GM19035 (cell line): ENCODE results near the gene GRB2.
"Not testable (repeated sequence)": the region's sequence is repeated elsewhere in the genome, so short reads cannot be mapped to it uniquely, and the experiment has no call there.

ENCODE experiments used
- ATAC-seq: cut with Tn5 transposase; IDR thresholded peaks from one replicate; pipeline ENCODE4 v1.9.1; 2021; ENCODE audit not compliant: unreplicated experiment

GRB2 gene

DNA sequence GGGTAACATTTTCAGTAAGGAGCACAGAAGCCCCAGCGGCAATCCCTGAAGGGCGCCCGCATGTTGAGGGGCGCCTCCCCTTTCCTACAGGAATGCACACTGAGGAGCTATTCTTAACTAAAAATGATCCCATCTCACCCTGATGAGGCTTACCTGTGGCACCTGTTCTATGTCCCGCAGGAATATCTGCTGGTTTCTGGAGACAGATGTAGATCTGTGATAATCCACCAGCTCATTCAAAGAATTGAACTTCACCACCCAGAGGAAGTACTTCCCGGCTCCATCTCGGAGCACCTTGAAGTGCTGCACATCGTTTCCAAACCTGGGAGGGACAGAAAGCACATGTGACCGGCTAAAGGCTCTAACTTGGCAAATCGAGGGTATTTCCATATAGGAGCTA lies 84.0 kb downstream of the GRB2 start:
- no peak for ATAC-seq

DNA sequence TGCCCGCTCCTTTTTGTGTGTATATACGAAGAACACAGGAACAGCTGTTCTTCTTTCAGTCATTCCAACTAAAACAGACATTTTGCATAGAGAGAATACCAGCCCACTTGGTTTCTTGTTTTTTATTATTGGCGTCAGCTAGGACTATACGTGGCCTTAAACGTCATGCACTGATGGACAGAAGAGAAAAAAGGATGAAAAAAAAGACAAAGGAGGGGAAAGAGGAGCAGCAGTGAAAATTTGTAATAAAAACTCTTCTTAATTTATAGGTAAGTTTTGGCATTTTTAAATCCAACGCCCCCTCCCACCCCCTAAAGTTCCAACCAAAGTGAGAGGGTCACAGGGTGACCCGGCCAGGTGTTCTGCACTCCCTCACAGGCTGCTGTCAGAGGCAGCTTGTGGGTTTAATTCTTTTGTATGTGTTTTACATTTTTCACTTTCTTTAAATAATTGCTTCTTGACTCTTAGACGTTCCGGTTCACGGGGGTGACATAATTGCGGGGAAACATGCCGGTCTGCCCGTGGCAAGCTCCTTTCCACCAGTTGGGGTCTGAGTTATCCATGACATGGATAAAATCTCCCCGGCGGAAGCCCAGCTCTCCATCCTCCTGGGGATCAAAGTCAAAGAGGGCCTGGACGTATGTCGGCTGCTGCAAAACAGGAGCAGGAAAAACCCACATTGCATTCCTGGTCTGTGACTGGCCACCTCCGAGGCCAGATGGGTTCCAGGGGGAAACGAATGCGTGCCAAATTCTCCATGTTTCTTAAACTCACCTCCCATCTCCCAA lies 85.4 kb downstream of the GRB2 start:
- ATAC-seq = peak; percentile 62

DNA sequence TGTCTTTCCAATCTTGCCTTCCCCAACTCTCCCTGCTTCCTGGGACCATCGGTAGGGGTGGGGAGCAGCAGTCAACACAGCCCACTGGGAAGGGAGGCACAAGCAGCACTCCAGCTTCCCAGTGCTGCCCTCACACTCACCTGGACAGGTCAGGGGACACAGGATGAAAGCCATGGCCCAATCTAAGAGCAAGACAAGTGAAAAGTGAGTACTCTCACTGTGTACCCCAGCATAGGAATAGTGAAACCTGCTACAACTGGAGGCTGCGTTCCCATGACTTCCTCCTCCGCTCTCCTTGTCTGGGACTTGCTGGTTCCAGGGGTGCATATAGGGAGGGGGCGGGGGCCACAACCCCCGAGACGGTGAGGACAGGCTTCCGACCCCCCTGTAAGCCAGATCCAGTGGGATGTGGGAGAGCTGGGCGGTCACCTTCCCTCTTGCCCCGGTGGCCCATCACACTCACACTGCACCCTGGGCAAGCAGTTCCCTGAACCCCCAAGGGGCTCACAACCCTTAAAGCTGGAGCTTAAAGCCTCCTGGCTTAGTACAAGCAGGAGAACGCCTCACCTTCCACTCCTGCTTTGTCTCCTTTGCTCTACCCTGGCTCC lies 86.8 kb downstream of the GRB2 start:
- ATAC-seq = no peak

DNA sequence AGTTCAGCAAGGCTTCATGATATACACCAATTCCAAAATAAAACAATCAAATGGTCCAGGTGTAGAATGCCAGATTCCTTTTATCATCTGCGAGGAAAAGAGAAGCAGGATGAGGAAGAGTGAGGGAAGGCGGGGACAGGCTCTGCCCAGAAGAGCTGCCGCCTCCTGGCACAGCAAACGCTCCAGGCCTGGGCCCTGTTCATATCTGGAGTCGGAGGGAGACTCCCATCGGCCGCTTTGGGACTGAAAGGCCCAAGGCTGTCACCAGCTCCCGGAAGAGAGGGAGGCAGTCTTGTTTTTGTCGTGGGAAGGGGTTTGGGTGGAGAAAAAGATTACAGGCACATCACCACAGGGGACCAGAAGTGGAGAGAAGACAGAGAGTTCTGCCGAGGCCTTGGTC lies 87.3 kb downstream of the GRB2 start:
- no peak for ATAC-seq

DNA sequence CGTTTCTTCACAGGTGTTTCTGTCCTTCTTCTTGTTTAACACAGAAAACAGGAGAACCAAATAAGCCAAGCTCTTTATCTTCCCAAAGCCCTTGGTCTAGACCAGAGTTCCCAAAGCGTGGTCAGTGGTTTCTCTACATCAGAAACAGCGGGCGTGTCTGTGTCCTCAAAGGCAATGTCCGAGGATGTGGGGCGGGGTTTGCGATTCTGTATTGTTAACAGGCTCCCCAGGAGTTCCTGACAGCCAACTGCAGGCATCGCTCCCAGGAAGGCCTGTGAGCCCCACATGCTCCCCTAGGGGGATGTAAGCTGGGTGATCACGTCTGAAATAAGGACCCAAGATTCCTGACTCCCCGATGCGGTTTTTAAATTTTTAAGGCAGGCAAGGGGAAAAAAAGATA lies 87.8 kb downstream of the GRB2 start:
- ATAC-seq = no peak

DNA sequence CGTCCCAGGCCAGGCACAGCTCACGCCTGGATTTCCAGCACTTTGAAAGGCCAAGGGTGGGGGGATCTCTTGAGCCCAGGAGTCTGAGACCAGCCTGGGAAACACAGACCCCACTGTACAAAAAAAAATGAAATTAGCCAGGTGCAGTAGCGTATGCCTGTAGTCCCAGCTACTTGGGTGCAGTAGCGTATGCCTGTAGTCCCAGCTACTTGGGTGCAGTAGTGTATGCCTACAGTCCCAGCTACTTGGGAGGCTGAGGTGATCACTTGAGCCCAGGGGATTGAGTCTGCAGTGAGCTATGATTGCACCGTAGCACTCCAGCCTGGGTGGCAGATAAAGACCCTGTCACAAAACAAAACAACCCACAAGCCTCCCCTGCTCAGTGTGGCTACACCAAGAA lies 89.2 kb downstream of the GRB2 start:
- no peak for ATAC-seq

DNA sequence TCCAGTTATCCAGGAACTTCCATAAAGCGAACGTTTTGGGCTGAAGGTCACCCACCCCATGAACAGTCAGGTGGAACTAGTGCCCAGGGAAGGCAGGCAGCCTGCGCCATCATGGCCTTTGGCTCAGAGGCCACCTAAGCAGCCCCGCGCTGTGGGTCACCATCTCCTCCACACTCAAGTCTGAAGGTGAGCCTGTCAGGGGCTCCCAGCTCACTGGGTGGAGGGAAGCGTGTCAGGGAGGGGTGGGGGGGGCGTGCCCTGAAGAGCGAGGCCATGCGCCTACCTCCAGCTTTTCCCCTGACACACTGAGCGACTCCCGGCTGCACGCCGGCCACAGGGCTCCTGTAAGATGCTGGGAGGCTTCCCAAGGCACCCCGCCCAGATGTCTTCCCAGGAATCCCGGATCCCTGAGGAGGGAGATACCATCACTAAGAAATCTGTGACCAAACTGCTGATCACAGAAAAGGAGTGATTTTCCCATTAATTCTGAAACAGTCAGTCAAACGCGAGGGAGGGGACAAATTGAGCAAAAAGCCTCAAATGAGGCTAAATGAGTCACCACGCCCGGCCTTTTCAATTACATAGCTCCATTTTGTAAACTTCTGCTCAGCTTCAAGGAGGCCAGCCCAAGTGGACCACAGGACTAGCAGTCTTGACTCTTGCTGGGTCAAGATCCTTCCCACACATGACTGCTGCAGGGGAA lies 89.8 kb downstream of the GRB2 start:
- ATAC-seq = no peak

DNA sequence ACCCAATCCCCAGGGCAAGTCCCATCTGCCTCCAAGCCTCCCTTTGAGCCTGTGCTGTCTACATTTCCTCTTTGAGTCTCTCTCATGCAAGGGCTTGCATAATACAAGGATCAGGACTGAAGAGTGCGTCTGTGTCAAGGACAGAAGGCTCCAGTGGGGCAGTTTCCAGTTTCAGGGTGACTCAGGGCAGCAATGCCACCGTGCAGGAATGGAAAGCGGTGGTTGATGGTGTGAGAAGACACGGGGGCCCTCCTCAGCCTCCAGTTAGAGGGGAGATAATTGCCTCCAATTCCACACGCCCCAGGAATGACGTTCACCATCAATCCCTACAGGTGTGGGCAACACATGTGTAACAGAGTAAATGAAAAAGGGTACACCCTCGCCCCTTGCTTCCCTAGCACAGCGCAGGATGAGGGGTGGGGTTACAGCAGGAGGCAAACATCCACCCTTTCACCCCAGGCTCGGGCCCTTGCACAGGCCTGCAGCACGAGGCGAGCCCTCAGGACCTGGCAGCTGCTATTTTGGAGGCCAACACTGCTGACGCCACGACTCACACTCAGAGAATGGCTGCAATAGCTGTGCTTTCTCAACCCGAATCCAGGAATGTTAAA lies 91.4 kb downstream of the GRB2 start:
- ATAC-seq = no peak

DNA sequence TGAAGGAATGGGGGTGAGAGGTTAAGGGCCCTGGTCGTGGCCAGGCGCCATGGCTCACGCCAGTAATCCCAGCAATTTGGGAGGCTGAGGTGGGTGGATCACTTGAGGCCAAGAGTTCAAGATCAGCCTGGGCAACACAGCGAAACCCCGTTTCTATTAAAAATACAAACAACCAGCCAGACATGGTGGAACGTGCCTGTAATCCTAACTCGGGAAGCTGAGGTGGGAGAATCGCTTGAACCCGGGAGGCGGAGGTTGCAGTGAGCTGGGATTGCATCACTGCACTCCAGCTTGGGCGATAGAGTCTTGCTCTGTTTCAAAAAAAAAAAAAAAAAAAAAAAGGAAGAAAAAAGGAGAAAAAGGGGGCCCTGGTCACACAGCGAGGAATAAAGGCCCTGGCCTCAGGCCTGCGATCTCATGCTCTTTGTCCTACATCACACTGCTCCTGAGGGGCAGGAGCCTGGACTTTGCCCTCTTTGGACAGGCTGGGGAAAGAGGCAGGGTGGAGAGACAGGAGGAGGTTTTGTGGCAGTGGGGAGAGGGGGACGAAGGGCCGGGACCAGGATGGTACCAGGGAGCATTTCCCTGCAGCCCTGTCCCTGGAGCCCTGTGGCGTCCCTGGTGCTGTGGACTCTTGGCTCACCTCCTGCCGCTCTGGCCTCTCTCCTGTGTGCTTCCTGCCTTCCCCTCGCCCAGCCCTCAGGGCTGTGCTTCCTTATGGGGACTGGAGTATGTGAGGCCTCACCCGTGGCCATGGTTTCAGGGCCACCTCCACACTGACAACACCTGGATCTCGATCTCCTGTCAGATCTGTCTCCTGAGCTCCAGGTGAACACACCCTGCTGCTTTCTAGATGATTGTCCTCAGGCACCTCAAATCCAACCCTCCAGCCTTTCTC lies 96.5 kb downstream of the GRB2 start:
- ATAC-seq = no peak

DNA sequence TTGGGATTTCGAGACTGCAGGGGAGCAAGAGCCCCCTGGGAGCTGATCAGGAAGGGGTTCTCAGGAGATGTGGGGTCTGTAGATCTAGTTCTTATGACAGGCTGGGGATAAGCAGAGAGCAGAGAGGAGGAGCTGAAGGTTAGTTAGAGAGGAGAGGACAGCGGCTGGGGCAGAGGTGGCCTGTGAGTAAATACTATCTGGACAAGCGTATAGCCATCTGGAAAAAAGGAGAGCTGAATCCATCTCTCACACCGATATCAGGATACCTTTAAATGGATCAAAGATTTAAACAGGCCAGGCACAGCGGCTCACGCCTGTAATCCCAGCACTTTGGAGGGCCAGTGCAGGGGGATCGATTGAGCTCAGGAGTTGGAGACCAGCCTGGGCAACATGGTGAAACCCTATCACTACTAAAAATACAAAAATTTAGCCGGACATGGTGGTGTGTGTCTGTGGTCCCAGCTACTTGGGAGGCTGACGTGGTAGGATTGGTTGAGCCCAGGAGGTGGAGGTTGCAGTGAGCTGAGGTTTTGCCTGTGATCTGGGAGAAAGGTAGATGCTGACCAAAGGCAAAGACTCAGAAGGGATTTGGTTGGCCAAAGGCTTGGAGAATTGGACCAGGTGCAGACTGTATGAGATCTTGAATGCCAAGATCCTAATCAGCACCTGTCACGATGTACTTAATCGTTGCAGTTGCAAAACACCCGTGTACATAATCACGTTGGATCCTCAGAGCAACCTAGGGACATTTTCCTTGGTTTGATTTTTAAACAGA lies 97.3 kb downstream of the GRB2 start:
- no peak for ATAC-seq

DNA sequence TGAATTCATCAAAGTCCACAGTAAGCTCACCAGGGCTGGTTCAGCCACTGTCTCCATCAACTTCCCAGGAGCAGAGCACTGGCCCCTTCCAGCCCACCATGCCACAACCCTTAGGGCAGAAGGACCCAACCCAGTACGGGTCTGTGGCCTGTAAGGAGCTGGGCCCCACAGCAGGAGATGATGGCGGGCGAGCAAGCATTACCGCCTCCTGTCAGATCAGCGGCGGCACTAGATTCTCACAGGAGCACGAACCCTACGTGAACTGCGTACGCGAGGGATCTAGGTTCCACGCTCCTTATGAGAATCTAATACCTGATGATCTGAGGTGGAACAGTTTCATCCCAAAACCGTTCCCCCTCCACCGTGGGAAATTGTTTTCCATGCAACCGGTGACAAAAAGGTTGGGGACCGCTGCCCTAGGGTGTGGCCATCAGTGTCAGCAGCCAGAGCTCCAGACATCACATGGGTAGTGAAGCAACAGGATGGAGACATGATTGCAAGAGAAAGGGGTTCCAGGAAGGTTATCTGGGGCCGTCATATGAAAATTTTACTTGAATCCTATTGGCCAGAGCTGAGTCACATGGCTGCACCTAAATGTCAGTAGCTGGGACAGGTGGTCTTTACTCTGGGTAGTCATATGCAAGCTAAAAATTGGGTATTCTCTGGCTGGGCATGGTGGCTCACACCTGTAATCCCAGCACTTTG lies 103.8 kb downstream of the GRB2 start:
- ATAC-seq = no peak

DNA sequence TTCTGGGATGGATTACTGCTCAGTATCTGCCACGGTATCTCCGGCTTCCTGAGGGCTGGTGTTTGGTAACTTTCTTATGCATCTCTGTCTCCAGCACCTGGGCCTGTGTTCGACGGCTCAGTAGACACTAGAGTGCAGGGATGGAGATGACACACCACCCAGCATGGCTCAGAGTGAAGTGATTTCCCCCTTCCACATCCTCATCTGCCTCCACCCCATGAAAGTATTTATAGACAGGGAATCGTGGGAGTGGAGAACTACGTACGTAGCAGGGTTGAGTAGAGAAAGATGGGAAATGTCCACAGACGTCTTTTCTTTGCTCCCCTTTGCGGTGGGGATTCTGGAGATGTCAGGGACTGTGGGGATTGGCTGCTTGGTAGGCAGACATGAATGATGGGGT lies 104.4 kb downstream of the GRB2 start:
- no peak for ATAC-seq

DNA sequence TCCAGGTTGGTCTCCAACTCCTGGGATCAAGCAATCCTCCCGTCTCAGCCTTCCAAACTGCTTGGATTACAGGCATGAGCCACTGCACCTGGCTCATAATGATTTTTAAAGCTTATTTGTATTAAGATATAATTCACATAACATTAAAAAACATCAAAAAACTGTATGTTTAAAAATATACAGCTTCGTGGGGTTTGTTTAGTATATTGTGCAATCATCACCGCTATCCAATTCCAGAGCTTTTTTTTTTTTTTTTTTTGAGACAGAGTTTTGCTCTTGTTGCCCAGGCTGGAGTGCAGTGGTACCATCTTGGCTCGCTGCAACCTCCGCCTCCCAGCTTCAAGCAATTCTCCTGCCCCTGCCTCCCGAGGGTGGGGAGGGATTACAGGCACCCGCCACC lies 105.2 kb downstream of the GRB2 start:
- no peak for ATAC-seq

DNA sequence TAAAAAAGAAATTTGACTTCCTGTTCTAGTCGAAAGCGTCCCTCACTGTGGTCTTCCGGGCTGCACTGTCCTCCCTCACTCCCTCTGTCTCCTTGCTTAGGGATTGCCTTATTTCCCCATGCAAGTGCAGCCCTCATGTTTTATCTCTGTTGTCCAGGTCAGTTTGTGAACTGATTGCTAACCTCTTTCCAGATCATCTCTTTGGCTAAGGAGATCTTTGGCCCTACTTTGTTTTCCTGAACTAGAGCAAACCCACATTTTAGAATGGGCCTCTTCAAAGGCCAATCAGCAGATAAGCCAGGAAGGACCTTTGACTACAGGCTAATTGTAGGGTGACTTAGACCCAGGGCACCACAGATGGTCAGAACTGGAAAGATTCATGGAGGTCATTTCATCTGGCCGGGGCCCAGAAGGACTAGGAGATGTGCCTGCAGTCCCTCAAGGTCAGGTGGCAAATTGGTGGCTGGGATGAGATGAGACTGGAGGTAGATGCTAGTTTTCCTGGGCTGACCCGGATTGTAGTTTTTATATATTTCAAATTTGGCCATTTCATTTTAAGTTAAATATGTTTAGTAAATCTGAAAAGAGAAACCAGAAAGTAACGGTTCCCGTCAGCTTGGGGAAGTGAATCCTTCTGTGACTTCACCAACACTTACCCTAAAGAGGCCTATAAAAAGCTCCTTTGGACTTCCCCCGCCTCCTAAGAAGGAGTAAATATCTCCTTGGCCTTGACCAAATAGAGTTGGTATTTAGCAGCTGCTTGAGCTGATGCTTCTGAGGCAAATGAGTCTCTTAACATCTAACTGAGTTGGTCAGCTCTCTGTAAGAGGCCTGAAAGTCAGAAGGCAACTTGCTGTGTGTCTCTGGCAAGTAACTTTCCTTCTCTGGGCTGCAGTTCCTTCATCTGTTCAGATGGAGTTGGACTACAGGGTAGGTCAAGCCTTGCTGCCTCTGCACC lies 110.0 kb downstream of the GRB2 start:
- peak; percentile 67 for ATAC-seq

DNA sequence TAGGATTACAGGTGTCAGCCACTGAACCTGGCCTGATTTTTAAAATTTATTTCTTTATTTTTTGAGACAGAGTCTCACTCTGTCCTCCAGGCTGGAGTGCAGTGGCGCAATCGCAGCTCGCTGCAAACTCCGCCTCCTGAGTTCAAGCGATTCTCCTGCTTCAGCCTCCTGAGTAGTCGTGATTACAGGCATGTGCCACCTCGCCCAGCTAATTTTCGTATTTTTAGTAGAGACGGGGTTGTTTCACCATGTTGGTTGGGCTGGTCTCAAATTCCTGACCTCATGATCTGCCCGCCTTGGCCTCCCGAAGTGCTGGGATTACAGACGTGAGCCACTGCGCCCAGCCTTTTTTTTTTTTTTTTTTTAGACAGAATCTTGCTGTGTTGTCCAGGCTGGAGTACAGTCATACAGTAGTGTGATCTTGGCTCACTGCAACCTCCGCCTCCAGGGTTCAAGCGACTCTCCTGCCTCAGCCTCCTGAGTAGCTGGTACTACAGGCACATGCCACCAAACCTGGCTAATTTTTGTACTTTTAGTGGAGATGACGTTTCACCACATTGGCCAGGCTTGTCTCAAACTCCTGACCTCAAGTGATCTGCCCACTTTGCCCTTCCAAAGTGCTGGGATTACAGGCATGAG lies 112.5 kb downstream of the GRB2 start:
- ATAC-seq = not testable (repeated sequence)

DNA sequence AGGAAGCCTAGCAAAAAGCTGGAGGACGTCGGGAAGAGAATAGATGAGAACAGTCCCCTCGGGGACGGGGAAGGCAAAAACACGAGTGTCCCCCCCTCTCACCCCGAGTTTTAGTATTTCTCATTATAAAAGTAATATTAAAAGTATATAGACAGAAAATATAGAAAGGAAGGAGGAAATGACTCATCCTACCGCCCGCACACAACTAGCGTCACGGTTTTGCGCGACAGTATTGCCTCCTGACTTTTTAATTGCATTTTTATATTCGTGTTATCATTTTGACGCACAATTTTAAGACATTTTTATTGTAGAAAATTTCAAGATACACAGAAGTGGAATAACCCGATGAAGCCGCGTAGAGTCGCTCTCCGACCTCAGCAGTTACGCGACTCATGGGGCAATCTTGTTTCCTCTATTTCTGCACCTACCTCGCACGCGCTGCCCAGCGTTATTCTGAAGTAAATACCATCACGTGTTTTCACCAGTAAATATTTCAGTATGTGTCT lies 115.6 kb downstream of the GRB2 start:
- peak; percentile 27 for ATAC-seq

DNA sequence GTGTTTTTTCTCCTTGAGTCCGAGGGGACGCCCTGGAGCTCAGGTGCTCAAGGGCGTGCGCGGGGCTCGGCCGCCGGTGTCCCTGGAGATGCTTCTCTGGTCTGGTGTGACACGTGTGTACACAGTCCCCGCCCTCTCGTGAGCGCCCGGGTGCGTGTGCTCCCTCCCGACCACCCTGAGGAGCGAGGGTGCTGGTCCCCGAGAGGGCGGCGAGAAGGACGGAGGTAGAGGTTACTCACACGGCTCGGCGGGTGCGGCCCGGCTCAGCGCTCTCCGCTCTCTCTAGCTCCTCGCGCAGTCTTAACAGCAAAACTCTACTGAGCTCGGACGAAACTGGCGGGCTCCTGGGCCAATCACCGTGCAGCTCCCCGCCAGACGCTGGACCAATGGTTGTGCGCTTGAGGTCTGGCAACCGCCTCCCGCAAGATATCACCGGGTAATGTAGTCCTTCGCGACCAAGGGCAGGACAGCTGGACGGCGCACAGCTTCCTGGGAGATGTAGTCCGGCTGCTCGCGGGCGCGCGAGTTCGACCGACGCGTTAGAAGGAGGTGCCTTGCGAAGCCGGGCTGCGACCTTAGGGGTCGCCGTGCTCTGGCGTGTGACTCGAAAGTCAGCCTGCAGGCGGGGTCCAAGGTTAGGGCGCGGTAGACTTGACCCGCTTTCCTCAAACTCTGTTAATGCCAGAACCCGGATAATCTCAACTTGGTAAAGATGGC lies 116.2 kb downstream of the GRB2 start, which contains the start of gene SLC25A19:
TSS of gene SLC25A19 (minus strand) at position 319 of the 717 bp plus-strand sequence. CDS start 2,669 bp downstream, outside the sequence.
- ATAC-seq = peak; percentile 89
